Measurements from ENCODE around the gene OGG1.

The OGG1 gene

GRCh38 chr3:9787714-9788113, 38.0 kb downstream of the OGG1 start:
- no peak for DNase-seq

DNA sequence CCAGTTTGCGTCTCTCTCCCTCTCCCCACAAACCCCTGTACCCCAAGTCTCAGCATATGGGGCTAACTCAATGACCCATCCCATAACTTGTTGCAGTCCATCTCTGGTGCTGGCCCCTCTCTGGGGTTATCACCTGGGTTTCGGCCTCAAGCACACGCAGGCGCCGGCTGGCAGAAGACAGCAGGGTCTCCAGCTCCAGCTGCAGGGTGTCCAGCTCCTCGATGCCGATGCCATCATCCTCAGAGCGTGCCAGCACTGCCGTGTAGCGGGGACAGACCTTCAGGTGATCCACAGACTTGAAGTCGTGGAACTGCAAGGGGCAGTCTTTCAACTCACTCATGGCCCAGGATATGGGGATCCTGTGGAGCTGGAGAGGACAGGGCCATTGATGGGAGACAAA, 41.4 kb downstream of the OGG1 start:
- DNase-seq = no peak

DNA sequence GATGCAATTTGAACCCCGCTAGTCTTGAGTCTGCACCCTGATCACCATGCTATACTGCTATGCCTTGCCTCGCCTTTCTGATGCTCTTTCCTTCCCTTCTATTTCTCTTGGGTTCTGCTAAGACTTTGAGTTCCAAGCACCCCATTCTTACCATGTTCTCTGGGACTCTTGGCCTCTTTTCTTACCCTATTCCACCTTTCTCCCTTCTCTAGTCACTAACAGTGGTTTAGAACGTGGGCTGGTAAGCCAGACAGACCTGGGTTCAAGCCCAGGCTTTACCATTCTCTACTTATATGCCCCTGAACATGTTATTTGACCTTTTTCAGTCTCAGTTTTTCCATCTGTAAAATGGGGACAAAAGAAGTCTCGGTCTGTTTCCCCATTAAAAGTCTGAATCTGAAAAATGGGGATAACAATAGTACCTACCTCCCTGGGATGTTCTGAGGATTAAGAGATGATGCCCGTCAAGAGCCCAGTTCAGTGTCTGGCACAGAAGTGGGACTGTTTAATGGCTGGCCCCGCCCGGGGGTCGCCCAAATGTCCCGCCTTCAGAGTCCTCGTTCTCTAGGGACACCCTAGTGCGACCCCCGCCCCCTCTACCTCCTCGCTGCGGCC, 42.1 kb downstream of the OGG1 start:
- DNase-seq = no peak

- peak; percentile 86 for DNase-seq
These were observed 42.8 kb downstream of the OGG1 start, which contains the start of the genes ARPC4 and TADA3 for GRCh38 chr3:9792405-9793160. TSS of gene ARPC4 (plus strand) at chr3:9793082. CDS start at chr3:9793122, 40 bp downstream. TSS of gene TADA3 (minus strand) at chr3:9792473. CDS start at chr3:9791466, 1,007 bp downstream.

DNA sequence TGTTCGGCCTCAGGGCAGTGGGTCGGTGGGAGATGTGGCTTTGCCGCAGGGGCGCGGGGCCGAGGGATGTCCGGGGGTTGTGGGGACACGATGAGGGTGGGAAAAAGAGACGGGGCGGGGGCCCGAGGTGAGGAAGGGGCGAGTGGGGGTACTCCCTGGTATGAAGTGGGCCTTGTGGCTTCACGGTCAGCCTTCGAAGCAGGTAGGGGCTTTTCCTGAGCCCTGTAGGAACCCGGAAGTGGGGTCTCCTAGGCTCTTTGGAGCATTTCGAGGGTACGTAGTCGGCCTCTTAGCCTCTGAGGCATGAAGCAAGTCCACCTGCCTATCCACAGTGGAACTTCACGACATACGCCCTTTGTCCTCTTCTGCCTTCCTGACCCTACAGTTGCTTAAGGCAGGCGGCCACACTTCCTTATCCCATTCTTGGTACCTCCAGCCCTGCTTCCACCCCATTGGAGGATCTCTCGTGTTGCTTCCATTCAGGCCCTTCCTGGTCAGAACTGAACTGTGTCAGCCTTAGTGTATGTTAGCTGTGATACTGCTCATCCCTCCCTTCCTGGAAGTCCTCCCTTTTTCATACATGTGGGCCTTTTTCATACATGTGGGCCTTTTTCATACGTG, 43.5 kb downstream of the OGG1 start:
- DNase-seq = no peak

DNA sequence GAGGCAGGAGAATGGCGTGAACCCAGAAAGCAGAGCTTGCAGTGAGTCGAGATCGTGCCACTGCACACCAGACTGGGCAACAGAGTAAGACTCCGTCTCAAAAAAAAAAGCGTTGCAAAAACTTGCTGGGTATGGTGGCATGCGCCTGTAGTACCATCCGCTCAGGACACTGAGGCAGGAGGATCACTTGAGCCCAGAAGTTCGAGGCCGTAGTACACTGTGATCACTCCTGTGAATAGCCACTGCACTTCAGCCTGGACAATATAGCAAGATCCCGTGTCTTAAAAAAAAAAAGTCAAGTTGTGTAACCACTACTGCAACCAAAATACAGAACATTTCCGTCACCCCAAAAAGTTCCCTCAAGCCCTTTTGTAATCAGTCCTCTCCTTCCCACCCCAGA, 44.6 kb downstream of the OGG1 start:
- DNase-seq = no peak

DNA sequence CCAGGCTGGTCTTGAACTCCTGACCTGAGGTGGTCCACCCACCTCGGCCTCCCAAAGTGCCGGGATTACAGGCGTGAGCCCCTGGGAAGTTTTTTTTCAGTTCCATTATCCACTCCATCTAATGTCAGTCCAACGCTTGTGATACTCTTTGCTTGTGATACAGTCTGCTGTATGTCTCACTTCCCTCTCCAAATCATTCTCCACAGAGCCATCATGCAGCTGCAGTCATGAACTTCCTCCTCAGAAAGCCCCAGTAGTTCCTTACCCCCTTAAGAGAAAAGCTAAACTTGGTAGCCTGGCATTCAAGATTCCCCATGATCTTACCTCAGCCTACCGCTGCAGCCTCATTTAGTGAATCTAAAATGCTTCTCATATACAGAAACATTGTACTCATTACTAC, 45.5 kb downstream of the OGG1 start:
- no peak for DNase-seq

DNA sequence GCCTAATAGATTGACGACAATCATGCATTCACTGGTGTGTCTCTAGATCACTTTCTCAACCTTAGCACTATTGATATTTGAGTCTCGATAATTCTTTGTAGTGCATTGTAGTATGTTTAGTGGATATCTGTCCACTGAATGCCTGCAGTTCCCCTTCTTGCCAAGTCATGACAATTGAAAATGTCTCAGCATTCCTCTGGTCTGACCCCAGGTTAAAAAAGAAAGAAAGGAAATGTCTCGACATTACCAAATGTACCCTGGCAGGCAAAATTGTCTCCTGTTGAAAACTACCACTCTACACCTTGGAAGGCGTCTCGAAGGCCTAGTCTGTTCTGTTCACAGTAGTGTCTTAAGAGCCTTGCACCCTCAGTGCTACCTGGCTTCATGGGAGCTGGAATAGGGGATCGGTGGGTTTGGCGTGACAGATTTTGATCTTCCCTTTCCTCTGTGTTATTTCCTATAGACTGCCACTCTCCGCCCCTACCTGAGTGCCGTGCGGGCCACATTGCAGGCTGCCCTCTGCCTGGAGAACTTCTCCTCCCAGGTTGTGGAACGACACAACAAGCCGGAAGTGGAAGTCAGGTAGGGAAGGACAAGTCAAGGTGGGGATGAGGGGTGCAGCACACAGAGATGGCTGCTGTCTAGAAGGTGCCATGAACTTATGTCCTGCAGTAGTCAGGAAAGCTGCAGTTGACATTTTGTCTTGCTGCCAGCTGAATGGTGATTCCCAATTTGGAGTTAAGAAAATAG, 47.6 kb downstream of the OGG1 start:
- no peak for DNase-seq

GRCh38 chr3:9800529-9800928, 50.8 kb downstream of the OGG1 start:
- no peak for DNase-seq

DNA sequence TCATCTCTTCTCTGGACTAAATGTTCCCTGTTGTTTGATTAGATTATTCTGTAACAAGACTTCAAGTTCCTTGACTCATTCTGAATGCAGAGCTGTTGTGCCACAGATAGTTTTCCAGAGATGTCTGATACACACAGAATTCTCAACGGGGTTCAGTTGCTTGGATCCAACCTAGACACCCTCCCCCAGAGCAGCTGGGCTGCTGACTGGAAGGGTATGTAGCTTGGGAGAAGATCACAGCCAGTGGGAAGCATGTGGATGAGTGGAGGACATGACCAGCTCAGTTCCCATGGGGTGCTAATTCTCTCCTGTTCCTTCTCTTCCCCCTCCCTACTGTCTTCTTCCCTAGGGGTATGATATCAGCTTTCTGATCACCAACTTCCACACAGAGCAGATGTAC, 53.7 kb downstream of the OGG1 start:
- no peak for DNase-seq

- no peak for DNase-seq
These were observed 55.2 kb downstream of the OGG1 start for GRCh38 chr3:9804996-9805395.

- DNase-seq = no peak
These were observed 56.4 kb downstream of the OGG1 start for GRCh38 chr3:9806137-9806536.

Measured in activated effector memory CD4-positive, alpha-beta T cell treated with Interleukin-2 at 50 U/mL for 16 hours (primary cell).